Prostate gland (tissue), 2 donors: ENCODE measurements around the gene NUBP1. TPM values are rescaled to one million over a fixed set of nuclear protein-coding genes. Genes with fewer than 3 reads are reported as not detected.

Source experiments
- DNase-seq: peaks from one replicate; pipeline ENCODE4 v3.0.0-alpha.2; 2019; ENCODE audit warnings: low spot score
- H3K27ac ChIP-seq, 2 donors: fragments of 200-600 bp; sonication (generic); 2 replicates each; pipeline ENCODE4 v1.5.1; 2017 to 2019
- H3K27me3 ChIP-seq: fragments of 200-600 bp; sonication (generic); replicated peaks from 2 replicates; pipeline ENCODE4 v1.5.1; 2019; ENCODE audit not compliant: insufficient read depth
- H3K36me3 ChIP-seq, 2 donors: fragments of 200-600 bp; sonication (generic); 1 replicate in 1 of 2; 2 replicates in 1 of 2; pipeline versions ENCODE4 v1.5.1 to v1.8.1; 2017 to 2019
- H3K4me1 ChIP-seq: fragments of 200-600 bp; sonication (generic); replicated peaks from 2 replicates; pipeline ENCODE4 v1.5.1; 2019
- H3K4me3 ChIP-seq, 2 donors: fragments of 200-600 bp; sonication (generic); 2 replicates each; pipeline ENCODE4 v1.5.1; 2017 to 2019
- H3K9me3 ChIP-seq: fragments of 200-600 bp; sonication (generic); 2 replicates; pipeline ENCODE4 v1.5.1; 2017
- POLR2A ChIP-seq: fragments of 450-650 bp; IDR thresholded peaks from one replicate; pipeline ENCODE4 v1.6.1; 2016; ENCODE audit warnings: antibody characterized with exemption, mild to moderate bottlenecking
- POLR2AphosphoS5 ChIP-seq: sonication (generic); formaldehyde crosslinking; IDR thresholded peaks from one replicate; pipeline ENCODE4 v1.6.1; 2017; ENCODE audit warnings: antibody characterized with exemption
- WGBS: methylation state at CpG from one replicate; pipeline ENCODE4 v1.1.5; 2018; 5-methylcytosine and 5-hydroxymethylcytosine counted together
- intact Hi-C: fragments of 100-400 bp; cut with DNase I; formaldehyde crosslinking; loops from one replicate; pipeline ENCODE4 v1.14.2; 2022
- total RNA-seq, 2 donors: library from RNA; depleted of rRNA; stranded (reverse); fragments of >200 nt; gene quantifications; one replicate each; pipeline ENCODE4 v1.1.0, GENCODE V29; 2016
- TF ChIP-seq, protein P1 (sequence below), 4 experiments: fragments of 200-600 bp in 2 of 4; fragments of 450-650 bp in 2 of 4; sonication (generic) in 2 of 4; IDR thresholded peaks; 1 replicate in 3 of 4; 2 replicates in 1 of 4; pipeline ENCODE4 v1.5.1; 2016 to 2019; ENCODE audit warnings: antibody characterized with exemption in 4 of 4, mild to moderate bottlenecking in 2 of 4, moderate library complexity in 2 of 4

NUBP1 gene
- total RNA-seq, 2 donors from 2014 or later: 31.6 to 36.0 TPM

- no peak for DNase-seq
- no peaks in the 10 kb centered on the region for H3K4me1 ChIP-seq
- 73% methylated on average over 3 of the region's 3 CpGs for WGBS
- peaks cover 8 to 41% of the 10 kb centered on the region in 2 donors for H3K36me3 ChIP-seq
- H3K27me3 ChIP-seq: no peaks in the 10 kb centered on the region
- no peaks in the 10 kb centered on the region for H3K9me3 ChIP-seq
- intact Hi-C loops: no loop called here
- no peak overlapping the region for H3K27ac ChIP-seq
- H3K4me3 ChIP-seq: no peak overlapping the region
- TF ChIP-seq POLR2AphosphoS5: no peak
These were observed 17.2 kb downstream of the NUBP1 start for GRCh38 chr16:10760858-10761257.

DNA sequence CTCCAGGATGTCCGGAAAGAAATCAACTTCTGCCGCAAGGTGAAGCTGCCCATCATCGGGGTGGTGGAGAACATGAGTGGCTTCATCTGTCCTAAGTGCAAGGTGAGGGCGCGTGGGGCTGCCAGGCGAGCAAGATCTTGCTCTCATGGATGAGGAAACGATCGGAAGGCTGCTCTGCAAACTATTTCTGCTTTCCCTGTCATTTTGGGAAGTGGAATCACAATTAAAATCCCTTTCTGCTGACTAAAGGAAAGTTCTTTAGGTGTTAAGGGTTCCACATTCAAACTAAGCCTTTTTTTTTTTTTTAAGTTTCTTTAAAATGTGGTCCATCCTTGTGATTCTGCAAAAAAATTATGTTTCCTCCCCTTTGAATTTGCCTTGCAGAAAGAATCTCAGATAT lies 17.7 kb downstream of the NUBP1 start:
- intact Hi-C loops: no loop called here
- H3K9me3 ChIP-seq: no peaks in the 10 kb centered on the region
- H3K36me3 ChIP-seq: peaks cover 8 to 41% of the 10 kb centered on the region in 2 donors
- no peak for DNase-seq
- no peak overlapping the region for H3K4me3 ChIP-seq
- H3K27ac ChIP-seq: no peak overlapping the region
- TF ChIP-seq POLR2AphosphoS5 (no peak), POLR2A (no peak)
- TF ChIP-seq, protein P1, sequence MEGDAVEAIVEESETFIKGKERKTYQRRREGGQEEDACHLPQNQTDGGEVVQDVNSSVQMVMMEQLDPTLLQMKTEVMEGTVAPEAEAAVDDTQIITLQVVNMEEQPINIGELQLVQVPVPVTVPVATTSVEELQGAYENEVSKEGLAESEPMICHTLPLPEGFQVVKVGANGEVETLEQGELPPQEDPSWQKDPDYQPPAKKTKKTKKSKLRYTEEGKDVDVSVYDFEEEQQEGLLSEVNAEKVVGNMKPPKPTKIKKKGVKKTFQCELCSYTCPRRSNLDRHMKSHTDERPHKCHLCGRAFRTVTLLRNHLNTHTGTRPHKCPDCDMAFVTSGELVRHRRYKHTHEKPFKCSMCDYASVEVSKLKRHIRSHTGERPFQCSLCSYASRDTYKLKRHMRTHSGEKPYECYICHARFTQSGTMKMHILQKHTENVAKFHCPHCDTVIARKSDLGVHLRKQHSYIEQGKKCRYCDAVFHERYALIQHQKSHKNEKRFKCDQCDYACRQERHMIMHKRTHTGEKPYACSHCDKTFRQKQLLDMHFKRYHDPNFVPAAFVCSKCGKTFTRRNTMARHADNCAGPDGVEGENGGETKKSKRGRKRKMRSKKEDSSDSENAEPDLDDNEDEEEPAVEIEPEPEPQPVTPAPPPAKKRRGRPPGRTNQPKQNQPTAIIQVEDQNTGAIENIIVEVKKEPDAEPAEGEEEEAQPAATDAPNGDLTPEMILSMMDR (IDR thresholded peaks at IDR 0.05): no peak
- H3K4me1 ChIP-seq: no peaks in the 10 kb centered on the region
- no peaks in the 10 kb centered on the region for H3K27me3 ChIP-seq
- WGBS: 91% methylated on average over 8 of the region's 8 CpGs

GRCh38 chr16:10762336-10763016 lies 18.8 kb downstream of the NUBP1 start:
- no peaks in the 10 kb centered on the region for H3K9me3 ChIP-seq
- TF ChIP-seq POLR2A: no peak
- intact Hi-C loops: no loop called here
- no peak overlapping the region for H3K27ac ChIP-seq
- no peak overlapping the region for H3K4me3 ChIP-seq
- no peaks in the 10 kb centered on the region for H3K4me1 ChIP-seq
- WGBS: 87% methylated on average over 32 of the region's 35 CpGs
- peaks cover 8 to 41% of the 10 kb centered on the region in 2 donors for H3K36me3 ChIP-seq
- no peak for DNase-seq
- no peaks in the 10 kb centered on the region for H3K27me3 ChIP-seq

DNA sequence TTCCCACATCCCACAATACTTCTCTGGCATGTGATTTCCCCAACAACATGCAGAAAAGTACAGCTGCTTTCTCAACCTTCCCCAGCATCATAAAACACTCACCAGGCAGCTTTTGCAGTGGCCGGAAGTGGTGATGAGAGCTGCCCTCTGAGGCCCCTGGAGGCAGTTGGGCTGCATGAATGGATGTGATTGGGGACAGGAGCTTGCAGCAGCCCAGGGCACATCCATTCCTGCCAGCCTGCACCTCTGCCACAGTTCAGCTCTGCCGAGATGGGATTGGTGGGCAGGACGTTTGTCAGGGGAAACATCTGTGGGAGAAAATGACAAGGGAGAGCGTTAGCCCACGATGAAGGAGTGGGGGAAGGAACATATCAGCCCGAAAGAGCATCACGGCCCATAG lies 19.8 kb downstream of the NUBP1 start:
- no peak for DNase-seq
- no peaks in the 10 kb centered on the region for H3K27me3 ChIP-seq
- TF ChIP-seq, protein P1 (IDR thresholded peaks at IDR 0.05): no peak
- TF ChIP-seq POLR2AphosphoS5 (no peak), POLR2A (no peak)
- H3K9me3 ChIP-seq: no peaks in the 10 kb centered on the region
- intact Hi-C loops: no loop called here
- no peaks in the 10 kb centered on the region for H3K4me1 ChIP-seq
- no peak overlapping the region for H3K4me3 ChIP-seq
- peaks cover 8 to 34% of the 10 kb centered on the region in 2 donors for H3K36me3 ChIP-seq
- WGBS: 84% methylated on average over 7 of the region's 7 CpGs
- H3K27ac ChIP-seq: no peak overlapping the region

- no peak overlapping the region for H3K27ac ChIP-seq
- H3K36me3 ChIP-seq: peaks cover 8 to 22% of the 10 kb centered on the region in 2 donors
- H3K4me1 ChIP-seq: no peaks in the 10 kb centered on the region
- WGBS: 75% methylated on average over 4 of the region's 4 CpGs
- no peaks in the 10 kb centered on the region for H3K9me3 ChIP-seq
- H3K4me3 ChIP-seq: no peak overlapping the region
- intact Hi-C loops: no loop called here
- no peaks in the 10 kb centered on the region for H3K27me3 ChIP-seq
- TF ChIP-seq, protein P1 (IDR thresholded peaks at IDR 0.05): no peak
- no peak for TF ChIP-seq POLR2AphosphoS5
- TF ChIP-seq POLR2A: no peak
- DNase-seq: no peak
These were observed 22.1 kb downstream of the NUBP1 start for GRCh38 chr16:10765772-10766171.

DNA sequence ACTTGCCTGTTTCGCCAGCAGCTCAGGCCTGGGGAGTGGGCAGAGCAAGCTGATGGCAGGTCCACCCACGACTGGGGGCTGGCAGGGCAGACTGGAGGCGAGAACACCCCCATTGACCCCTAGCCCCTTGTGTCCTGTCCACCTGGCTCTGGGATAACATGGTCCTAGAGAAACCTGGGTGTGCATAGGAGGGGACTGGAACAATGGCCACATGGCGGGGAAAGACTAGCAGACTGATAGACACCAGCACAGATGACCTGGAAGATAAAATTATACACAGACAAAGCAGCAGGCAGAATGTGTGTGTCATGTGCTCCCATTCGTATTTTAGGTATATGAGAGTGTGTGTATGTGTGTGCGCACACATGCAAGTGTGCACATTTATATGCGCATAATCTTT lies 23.5 kb downstream of the NUBP1 start:
- TF ChIP-seq POLR2AphosphoS5 (no peak), POLR2A (no peak)
- TF ChIP-seq, protein P1 (IDR thresholded peaks at IDR 0.05): no peak
- H3K4me3 ChIP-seq: no peak overlapping the region
- H3K36me3 ChIP-seq: peaks cover 5 to 16% of the 10 kb centered on the region in 2 donors
- H3K4me1 ChIP-seq: no peaks in the 10 kb centered on the region
- 94% methylated on average over 5 of the region's 7 CpGs for WGBS
- no peak overlapping the region for H3K27ac ChIP-seq
- H3K9me3 ChIP-seq: no peaks in the 10 kb centered on the region
- no peaks in the 10 kb centered on the region for H3K27me3 ChIP-seq
- no peak for DNase-seq
- intact Hi-C loops: no loop called here
